Stimulated activated CD8-positive, alpha-beta memory T cell treated with anti-CD3 and anti-CD28 coated beads, Interleukin-7, amount 100 ng/mL, for 48 hours (primary cell): Measurements from ENCODE around the gene NTN1.
"Not testable (repeated sequence)": the region's sequence is repeated elsewhere in the genome, so short reads cannot be mapped to it uniquely, and the experiment has no call there.

Experiments used
- DNase-seq, 2 donors: peaks; one replicate each; pipeline ENCODE4 v3.0.0-alpha.2; 2020; ENCODE audit warnings: low read depth in 1 of 2; ENCODE audit errors: extremely low read depth in 1 of 2

The NTN1 gene

DNA sequence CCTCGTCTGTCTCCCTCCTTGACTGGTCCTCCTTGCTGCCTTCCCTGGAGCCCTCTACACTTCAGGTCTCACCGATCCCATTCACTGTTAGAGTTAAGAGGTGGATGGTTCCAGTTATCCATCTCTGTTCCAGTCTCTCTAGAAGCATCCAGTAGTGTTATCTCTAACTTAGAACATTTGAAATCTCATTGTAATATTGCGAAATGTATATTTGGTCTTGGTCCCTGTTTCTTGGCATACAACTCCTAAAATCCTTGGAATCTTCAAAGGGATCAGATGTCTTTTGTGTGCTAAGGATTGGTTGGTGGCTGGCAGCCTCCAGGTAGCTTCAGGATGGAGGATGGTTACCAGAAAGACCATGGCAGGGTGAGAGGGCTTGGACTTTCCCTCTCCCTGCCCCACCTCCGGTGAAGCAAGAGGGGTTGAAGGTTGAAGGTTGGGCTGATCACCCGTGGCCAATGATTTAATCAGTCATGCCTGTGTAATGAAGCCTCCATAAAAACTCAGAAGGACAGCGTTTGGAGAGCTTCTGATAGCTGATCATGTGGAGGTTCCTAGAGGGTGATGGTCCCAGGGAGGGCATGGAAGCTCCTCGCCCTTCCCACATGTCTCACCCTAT is 59.1 kb downstream of the NTN1 start:
- no peak for DNase-seq

DNA sequence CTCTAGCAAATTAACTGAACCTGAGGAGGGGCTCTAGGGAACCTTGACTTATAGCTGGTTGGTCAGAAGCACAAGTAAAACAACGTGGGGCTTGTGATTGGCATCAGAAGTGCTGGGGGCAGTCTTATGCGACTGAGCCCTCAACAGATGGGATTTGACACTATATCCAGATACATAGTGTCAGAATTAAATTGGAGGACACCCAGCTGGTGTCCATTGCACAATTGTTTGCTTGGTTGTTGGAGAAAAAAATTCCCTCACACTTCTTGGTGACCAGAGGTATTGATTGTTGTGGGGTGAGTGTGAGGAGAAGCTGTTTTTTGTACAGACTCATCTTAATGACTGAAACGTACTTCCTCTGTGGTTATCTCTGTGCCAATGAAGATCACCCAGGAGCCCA is 59.7 kb downstream of the NTN1 start:
- no peak for DNase-seq

DNA sequence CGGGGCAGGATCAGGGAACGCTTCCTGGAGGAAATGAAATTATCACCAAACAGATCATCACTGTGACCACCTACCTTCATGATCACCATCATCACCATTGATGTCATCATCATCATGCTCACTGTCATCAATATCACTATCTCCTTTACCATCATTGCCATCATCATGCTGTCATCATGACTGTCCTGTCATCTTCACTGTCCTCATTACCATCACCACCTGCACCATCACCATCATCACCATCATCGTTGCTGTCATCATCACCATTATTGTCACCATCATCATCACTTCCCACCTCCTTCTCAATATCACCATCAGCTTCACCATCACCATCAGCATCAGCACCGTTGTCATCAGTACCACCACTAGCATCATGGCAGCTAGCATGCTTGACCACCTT is 65.3 kb downstream of the NTN1 start:
- no peak for DNase-seq

DNA sequence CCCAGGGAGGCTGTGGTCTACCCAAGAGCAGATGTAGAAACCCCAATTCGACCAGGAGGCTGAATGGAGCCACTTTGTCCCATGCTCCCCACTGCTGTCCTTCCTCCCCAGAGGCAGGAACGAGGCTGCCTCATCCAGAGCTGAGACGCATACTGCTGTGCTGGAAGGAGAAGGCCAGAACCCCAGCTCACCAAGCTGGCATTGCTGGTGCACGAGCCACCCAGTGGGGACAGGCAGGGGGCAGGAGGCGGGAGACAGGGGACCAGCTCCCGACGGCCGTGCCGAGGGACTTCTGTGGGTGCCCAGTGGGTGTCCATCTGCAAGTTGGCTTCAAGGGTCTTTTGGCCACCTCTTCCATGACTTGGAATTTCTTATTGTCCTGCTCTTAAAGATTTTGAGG is 66.6 kb downstream of the NTN1 start:
- no peak for DNase-seq

DNA sequence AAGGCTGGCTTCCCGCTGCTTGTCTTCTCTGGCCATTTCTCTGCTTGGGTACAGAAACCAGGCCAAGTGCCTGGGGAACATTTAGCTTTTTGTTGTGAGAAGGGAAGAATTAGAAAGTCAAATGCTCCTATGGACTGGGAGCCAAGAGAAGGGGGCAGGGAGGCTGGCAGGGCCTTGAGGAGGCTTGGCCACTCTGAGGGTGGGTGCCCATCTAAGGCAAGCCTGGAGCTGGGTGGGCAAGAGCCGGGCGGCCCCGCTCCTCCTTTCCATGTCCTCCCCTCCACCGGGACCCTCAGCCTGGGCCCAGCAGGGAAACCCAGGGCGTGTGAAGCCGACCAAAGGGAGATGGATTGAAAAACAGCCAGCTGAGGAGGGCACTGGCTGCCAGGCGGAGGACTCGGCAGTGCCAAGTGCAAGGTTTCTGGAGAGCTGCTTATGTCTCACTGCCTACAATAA is 69.4 kb downstream of the NTN1 start:
- no peak for DNase-seq

DNA sequence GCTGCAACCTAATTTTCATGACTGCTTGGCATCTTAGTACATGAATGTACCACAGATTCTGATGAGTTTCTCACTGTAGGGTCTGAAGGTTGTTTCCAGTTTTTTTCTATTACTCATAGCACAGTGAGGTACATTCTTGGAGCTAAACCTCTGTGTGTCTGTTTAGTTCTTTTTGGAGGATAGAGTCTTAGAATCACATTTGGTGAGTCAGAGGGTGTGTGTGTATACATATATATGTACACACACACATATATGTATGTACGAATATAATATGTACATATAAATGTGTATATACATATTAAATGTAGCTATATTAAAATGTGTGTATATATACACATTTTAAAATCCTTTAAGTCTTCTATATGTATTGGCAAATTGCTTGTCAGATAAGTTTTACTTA is 72.9 kb downstream of the NTN1 start:
- no peak for DNase-seq

DNA sequence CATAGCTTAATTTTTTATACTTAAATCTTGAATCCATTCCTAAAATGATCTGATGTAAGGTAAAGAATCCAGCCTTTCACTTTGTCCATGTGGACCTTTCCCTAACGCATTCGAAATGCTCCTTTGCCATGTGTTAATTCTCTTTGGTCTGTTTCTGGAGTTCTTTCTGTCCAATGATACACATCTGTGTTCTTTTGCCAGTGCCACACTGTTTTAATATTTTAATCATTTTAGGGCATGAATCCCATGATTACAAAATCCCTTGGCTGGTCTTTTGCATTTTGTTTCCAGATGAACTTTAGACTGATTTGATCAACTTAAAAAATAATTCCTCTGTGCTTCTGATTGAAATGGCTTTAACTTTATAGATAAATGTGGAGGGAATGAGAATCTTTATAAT is 74.1 kb downstream of the NTN1 start:
- no peak for DNase-seq

DNA sequence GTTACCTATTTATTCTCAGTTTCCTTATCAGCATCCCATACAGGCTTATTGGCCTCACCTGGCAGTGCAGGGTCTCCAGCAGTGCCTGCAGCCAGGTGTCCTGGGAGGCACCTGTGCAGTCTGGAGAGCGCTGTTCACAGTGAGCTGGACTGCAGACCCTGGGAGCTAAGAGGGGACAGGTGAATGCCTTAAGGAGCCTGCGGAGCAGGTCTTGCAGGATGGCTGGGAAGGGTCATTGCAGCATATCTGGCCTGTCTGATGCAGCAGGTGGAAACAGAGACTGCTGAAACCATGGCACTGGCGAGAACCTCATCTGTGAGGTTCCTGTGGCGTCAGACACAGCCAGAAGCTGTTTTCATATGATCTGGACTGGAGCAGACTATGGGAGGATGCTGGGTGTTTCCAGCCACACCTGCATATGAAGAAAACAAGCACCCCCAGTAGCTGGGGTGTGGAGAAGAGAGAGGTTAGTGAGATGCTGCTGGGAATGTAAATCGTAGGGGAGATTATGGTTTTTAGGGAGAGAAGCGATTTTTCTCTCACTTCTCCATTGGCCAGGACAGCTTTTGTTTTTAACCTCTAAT is 77.0 kb downstream of the NTN1 start:
- no peak for DNase-seq

DNA sequence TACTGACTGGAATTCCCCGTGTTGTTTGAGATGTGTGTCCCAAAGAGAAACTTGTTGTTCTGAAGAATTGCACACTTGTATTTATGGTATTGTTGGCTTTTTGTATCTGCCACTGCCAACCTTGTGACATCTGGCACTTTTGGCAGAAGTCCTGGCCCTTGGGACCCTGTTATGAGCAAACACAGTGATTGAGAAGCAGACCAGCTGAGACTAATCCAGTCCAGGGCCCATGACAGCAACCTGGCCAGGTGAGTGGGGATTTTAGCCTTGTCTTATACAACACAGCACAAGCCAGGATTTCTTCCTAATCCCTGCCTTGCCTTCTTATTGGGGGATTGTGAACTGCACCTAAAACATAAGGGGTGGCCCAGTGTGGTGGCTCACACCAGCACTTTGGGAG is 80.0 kb downstream of the NTN1 start:
- no peak for DNase-seq

DNA sequence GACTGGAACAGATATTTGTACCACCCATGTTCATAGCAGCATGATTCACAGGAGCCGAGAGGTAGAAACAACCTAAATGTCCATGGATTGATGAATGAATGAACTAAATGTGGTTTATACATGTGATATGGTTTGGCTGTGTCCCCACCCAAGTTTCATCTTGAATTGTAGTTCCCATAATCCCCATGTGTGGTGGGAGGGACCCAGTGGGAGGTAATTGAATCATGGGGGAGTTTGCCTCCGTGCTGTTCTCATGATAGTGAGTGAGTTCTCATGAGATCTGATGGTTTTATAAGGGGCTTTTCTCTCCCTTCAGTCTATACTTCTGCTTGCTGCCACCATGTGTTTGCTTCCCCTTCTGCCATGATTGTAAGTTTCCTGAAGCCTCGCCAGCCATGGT is 81.9 kb downstream of the NTN1 start:
- DNase-seq: not testable (repeated sequence)

DNA sequence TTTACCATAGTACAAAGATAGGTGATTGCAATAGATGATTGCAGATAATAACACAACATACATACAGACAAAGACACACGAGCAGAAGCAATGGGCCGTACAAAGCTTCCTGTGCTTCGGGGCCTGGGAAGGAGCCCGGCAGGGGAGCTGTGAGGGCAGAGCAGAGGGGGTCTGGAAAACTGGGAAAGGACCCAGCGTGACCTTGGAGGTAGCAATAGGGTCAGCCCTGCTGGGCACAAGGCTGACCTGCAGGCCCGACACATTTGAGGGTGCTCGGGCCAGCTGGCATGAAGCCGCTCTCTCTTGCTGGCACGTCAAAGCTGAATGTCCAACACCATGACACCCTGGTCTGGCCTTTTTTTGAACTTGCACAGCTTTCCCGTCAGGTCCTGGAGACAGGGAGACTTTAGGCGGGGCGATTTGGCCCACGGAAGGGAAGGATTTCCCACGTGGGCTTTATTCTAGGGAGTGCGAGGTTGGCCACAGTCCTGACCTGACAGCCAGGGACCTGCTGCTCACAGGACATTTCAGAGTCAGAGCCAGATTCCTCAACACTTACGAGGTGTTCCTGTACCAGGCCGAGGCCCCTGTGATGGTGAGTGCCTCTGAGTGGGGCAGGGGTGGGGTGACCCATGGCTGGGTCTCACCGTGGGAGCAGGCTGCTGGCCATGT is 83.2 kb downstream of the NTN1 start:
- DNase-seq: no peak

DNA sequence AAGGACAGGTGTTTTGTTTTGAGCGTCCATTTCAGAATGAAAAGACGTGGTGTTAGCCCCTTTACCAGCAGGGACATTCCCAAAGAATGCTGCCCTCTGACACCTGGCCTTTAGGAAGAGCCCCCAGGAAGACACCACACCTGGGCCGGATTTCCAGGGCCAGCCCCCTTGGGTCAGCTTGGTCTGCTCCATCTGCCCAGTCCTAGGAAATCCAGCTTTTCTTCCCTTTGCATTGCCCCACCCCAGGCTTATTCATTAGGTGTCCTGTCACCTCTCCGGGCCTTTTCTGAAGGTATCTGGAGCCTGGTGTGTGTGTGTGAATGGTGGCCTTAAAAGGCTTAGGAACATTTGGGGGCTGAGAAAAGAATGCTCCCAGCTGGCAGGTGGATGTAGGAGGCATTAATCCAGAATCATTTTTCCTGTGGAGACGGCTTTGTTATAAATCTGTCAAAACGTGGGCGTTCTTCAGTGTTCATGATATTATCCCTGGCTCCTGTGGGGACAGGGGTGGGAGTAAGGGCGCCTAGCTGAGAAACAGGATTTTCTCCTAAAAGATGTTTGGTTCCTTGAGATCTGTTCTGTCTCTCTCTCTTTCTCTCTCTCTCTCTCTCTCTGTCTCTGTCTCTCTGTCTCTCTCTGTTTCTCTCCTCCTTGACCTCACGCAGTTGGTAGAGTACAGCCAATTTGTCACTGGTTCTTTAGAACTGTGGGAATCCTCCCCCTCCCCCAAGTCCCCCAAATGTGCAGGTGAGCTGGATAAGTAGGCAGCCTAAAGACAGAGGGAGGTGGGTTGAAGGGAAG is 84.0 kb downstream of the NTN1 start:
- DNase-seq: no peak

DNA sequence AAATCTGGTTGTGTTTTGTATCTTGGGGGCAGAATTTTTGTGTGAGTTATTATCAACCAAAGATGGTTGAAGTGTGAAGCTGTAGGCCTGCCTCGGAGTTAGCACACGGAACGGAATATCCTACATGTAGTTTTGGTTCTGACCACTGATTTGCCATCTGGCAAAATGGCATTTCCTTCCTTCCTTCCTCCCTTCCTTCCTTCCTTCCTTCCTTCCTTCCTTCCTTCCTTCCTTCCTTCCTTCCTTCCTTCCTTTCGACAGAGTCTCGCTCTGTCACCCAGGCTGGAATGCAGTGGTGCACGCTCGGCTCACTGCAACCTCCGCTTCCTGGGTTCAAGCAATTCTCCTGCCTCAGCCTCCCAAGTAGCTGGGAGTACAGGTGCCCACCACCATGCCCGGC is 85.0 kb downstream of the NTN1 start:
- DNase-seq: not testable (repeated sequence)

DNA sequence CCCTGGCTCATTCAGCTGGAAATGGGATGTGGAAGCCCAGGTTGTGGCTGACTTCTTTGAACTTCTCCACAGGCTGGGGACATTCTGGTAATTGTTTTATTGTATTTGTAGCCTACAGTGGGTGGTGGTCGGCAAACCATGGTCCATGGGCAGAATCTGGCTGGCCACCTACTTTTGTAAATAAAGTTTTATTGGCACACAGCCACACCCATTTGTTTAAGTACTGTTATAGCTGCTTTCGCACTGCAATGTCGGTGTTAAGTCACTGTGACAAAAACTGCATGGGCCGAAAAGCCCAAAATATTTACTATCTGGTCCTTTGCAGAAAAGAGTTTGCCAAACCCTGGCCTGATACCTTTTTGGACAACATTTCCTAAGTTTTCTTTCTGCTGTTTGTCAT is 86.2 kb downstream of the NTN1 start:
- no peak for DNase-seq

DNA sequence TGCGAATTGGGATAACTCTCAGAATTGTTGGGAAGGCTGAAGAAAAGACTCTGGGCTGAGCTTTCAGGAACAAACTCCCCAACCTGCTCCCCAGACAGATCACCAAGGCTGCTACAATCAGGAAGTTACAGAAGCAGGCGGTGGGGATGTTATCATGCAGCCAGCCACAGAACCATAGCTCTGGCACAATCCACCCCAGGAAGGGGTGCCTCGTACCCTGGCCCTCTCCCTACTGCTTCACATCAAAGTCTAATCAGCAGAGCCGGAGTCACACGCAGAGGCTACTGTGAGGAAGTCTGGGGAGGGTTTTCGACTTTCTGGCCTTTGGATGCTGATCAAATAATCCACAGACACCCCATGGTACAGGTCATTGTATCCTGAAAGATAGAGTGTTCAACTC is 86.8 kb downstream of the NTN1 start:
- DNase-seq: no peak

DNA sequence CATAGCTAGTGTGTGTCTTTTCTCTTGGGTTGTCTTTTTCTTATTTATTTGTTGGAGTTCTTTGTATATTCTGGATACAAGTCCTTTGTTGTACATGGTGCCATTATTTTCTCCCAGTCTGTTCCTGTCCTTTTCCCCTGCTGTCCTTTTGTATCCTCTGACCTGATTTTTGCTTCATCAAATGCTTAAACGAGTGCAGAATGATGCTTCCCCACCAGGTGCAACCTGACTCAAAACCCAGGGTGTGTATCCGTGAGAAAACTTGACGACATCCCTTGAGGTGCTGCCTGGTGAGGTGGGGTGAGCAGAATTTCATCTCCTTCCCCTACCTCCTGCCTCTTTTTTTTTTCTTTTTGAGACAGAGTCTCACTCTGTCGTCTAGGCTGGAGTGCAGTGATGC is 88.6 kb downstream of the NTN1 start:
- no peak for DNase-seq

DNA sequence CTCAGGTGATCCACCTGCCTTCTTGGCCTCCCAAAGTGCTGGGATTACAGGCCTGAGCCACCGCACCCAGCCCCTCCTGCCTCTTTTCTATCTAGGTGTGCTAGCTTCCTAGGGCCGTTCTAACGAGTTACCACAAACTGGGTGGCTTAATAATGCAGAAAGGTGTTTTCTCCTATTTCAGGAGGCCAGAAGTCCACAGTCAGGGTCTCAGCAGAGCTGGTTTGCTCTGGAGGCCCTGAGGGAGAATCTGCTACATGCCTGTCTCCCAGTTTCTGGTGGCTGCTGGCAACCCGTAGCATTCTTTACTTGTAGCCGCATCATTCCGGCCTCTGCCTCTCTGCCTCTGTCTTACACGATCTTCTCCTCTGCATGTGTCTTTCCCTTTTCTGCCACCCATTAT is 89.2 kb downstream of the NTN1 start:
- DNase-seq: no peak

DNA sequence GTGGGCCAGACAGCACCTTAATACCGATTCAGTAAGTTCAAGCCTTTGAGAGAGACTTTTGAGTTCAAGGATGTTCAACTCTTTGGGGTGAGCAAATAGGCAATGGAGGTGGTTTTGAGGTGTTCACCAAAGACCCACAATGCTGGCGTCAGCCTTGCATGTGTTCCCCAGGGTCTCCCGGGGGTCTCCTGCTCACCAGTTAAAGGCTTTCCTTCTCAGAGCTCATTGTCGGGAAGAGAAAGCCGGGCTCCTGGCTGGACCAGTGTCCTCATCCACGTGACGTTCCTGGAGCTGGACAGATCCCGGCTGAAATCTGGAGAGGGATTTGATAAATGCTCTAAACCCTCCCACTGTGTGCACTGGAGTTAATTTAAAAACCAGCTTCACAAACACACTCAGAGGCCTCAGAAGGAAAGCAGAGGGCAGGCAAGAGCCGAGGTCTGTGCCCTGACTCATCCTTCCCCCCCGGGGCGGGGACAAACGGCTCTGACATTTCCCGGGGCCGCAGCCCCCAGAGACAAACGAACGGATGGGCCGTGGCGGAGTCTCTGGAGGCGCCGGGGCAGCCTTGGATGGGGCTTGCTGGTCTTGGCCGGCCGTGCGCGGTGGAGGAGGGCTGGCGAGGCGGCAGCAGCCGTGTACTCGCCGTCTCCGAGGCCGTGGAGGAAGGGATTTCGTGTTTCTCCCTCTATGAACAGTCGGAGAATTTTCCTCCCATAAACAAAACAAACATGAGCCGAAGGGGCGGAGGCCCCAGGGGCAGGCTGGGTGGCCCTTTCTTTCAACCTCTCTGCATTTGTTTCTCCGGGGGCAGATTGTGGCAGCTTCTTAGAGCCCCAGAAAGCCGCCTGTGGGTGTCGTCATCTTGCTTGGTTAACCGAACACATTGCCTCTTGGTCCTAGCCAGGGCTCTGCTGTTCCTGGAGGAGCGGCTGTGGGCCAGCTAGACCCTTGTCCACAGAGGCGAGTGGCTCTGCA is 94.2 kb downstream of the NTN1 start:
- DNase-seq: peak; percentile 36 to 60

DNA sequence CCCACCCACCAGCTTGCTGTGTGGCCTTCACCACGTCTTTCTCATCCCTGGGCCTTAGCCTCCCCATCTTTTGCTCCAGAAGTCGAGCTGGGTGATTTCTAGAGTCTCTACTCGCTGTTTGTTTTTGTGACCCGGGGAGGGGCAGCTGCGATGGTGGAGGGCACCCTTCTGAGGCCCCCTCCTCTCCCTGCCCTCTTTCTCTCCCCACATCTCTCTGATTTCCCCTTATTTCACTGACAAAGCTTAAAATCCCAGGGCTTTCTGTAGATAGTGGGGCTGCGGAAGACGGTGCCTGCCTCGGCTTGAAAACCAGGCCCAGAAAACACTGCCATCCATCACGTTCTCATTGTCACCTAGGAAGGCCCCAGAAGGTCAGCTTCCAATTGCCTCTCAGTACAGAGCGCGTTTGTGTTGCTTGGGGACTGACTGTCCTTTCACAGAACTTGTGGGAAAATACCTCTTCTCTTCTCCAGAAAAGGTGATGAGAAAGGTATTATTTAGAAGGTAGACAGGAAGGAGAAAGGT is 95.1 kb downstream of the NTN1 start:
- DNase-seq: no peak

DNA sequence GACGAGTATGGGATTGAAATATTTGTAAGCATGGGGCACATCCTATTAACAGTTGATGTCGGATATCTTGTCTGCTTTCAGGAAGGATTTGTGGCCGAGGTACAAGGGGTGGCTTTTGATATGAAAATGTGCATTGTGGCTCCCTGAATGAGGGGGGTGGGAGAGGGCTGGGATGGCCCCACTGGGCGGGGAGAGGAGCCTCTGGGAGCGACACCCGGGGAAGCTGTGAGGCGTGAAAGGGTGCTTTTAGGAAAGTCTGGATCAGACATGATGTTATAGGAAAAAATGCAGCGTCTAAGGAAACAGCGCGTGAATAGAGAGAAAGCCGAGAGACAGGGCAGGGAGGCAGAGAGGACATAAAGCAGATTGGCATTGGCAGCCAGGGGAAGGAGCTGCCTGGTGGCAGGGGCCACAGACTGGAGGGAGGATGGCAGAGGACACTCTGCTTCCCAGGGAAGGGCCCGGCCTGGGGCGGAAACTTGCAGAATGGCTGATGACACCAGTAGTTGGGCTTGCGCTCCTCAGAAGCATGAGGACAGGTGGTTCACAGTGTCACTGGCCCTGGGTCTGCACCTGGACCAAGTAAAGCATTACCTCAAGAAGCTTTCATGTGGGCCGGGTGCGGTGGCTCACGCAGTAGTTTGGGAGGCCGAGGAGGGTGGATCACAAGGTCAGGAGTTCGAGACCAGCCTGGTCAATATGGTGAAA is 95.7 kb downstream of the NTN1 start:
- DNase-seq: no peak
